Endothelial cell of umbilical vein (primary cell): ENCODE measurements around the gene AP3M1. TPM values are rescaled to one million over a fixed set of nuclear protein-coding genes. Genes with fewer than 3 reads are reported as not detected.

ENCODE experiments used
- BruUV-seq: library from RNA; stranded (reverse); fragments of 400-500 nt; replicated peaks from 2 replicates; lab custom pipeline; 2021; lab: Mats Ljungman, UMichigan
- CTCF ChIA-PET: fragments of 300-600, 350-600 bp; sonication (Branson Sonifier 250); formaldehyde crosslinking; loops from one replicate; lab custom pipeline; 2021; ENCODE audit warnings: antibody characterized with exemption, inconsistent platforms; lab: Charles Lee
- POLR2A ChIA-PET: fragments of 300-600, 350-600 bp; sonication (Branson Sonifier 250); formaldehyde crosslinking; loops from one replicate; lab custom pipeline; 2021; ENCODE audit warnings: antibody characterized with exemption, inconsistent platforms; lab: Charles Lee
- DNase-seq: peaks from one replicate; pipeline ENCODE4 v3.0.0-alpha.2; 2011; ENCODE audit warnings: low read depth, low spot score
- FAIRE-seq: peaks from 2 replicates; lab custom pipeline; 2011; peaks lifted over from hg19 to GRCh38; lab: Jason Lieb, UNC
- H2AFZ ChIP-seq: 2 replicates; pipeline ENCODE4 v1.6.0; 2012; ENCODE audit warnings: low read depth, low read length, control low read depth, inconsistent platforms
- H3K27ac ChIP-seq: 2 replicates; pipeline ENCODE4 v1.5.1; 2011; ENCODE audit warnings: low read depth, mild to moderate bottlenecking, control low read depth, low read length, moderate library complexity; ENCODE audit not compliant: insufficient read depth
- H3K27me3 ChIP-seq, 2 experiments: 2 replicates each; pipeline versions ENCODE4 v1.6.0 to v1.6.1; 2011; ENCODE audit warnings: low read length in 2 of 2, mixed read lengths in 1 of 2; ENCODE audit not compliant: control insufficient read depth in 2 of 2, insufficient read depth in 2 of 2
- H3K36me3 ChIP-seq, 2 experiments: 2 replicates in 1 of 2; 3 replicates in 1 of 2; pipeline ENCODE4 v1.5.1; 2011; ENCODE audit warnings: low read length in 2 of 2, mild to moderate bottlenecking in 1 of 2, moderate library complexity in 1 of 2; ENCODE audit not compliant: control insufficient read depth in 2 of 2, insufficient read depth in 2 of 2; ENCODE audit errors: extremely low read depth in 1 of 2
- H3K4me1 ChIP-seq: 3 replicates; pipeline ENCODE4 v1.5.1; 2011; ENCODE audit warnings: mild to moderate bottlenecking, low read length; ENCODE audit not compliant: control insufficient read depth, insufficient read depth; ENCODE audit errors: extremely low read depth
- H3K4me2 ChIP-seq: 2 replicates; pipeline ENCODE4 v1.6.1; 2011; ENCODE audit warnings: low read length, control low read depth, mixed read lengths; ENCODE audit not compliant: insufficient read depth
- H3K4me3 ChIP-seq, 3 experiments: fragments of 200-600 bp in 1 of 3; sonication (generic), shearing (Covaris generic) in 1 of 3; replicated peaks in 1 of 3; 2 replicates each; pipeline ENCODE4 v1.5.1; 2011 to 2016; ENCODE audit warnings: control low read depth in 3 of 3, low read length in 3 of 3, mild to moderate bottlenecking in 2 of 3, inconsistent platforms in 1 of 3, low read depth in 1 of 3, moderate library complexity in 1 of 3; ENCODE audit not compliant: insufficient read depth in 1 of 3
- H3K79me2 ChIP-seq: 2 replicates; pipeline ENCODE4 v1.6.0; 2012; ENCODE audit warnings: low read length, inconsistent platforms; ENCODE audit not compliant: control insufficient read depth, insufficient read depth
- H3K9ac ChIP-seq: replicated peaks from 2 replicates; pipeline ENCODE3; 2011; ENCODE audit warnings: low read length, control low read depth; ENCODE audit not compliant: insufficient read depth; ENCODE audit errors: extremely low read depth
- H3K9me1 ChIP-seq: replicated peaks from 3 replicates; pipeline ENCODE4 v1.6.0; 2011; ENCODE audit warnings: mild to moderate bottlenecking, low read length; ENCODE audit not compliant: control insufficient read depth, insufficient read depth; ENCODE audit errors: extremely low read depth
- H3K9me3 ChIP-seq: replicated peaks from 2 replicates; pipeline ENCODE4 v1.5.1; 2012; ENCODE audit warnings: low read length, inconsistent platforms; ENCODE audit not compliant: control insufficient read depth, insufficient read depth
- H4K20me1 ChIP-seq: replicated peaks from 2 replicates; pipeline ENCODE3; 2011; ENCODE audit warnings: mild to moderate bottlenecking, low read length; ENCODE audit not compliant: control insufficient read depth, insufficient read depth; ENCODE audit errors: extremely low read depth
- CTCF ChIP-seq, 2 donors: IDR thresholded peaks; 1 replicate in 1 of 2; 2 replicates in 1 of 2; pipeline ENCODE4 v1.5.1; 2011; ENCODE audit warnings: low read length in 2 of 2, mild to moderate bottlenecking in 2 of 2, moderate library complexity in 2 of 2, control low read depth in 1 of 2, inconsistent platforms in 1 of 2, low read depth in 1 of 2; ENCODE audit not compliant: insufficient read depth in 1 of 2; ENCODE audit errors: extremely low read depth in 1 of 2
- FOS ChIP-seq: IDR thresholded peaks from 2 replicates; pipeline ENCODE4 v1.6.1; 2011; ENCODE audit warnings: mild to moderate bottlenecking, low read length, moderate library complexity, borderline replicate concordance; ENCODE audit not compliant: insufficient read depth
- POLR2AphosphoS5 ChIP-seq: IDR thresholded peaks from 2 replicates; pipeline ENCODE4 v1.6.1; 2012; ENCODE audit warnings: low read depth, mild to moderate bottlenecking, control low read depth, low read length, moderate library complexity; ENCODE audit not compliant: insufficient read depth
- dilution Hi-C: fragments of 300-500 bp; cut with MboI; formaldehyde crosslinking; loops from one replicate; pipeline ENCODE4 v1.15.0; 2019; ENCODE audit warnings: low sequenced_read_pairs; ENCODE audit not compliant: extremely low pct_ligation_motif_present
- intact Hi-C: fragments of 100-400 bp; cut with micrococcal nuclease; formaldehyde crosslinking; loops from one replicate; pipeline ENCODE4 v1.10.0; 2022
- polyA plus RNA-seq, 4 experiments: library from polyadenylated mRNA; depleted of rRNA in 3 of 4; stranded (reverse) in 3 of 4; unstranded in 1 of 4; fragments of >200 nt; gene quantifications; 2 replicates each; pipeline versions ENCODE4 v1.2.1 to v1.2.3, GENCODE V29; 2011 to 2012; ENCODE audit warnings: missing spikeins in 1 of 4
- total RNA-seq: library from RNA; stranded (reverse); gene quantifications from 2 replicates; pipeline ENCODE4 v1.2.3, GENCODE V29; 2021
- TF ChIP-seq, protein P1 (sequence below): IDR thresholded peaks from 2 replicates; pipeline ENCODE4 v1.6.1; 2011; ENCODE audit not compliant: insufficient read depth, insufficient read length

AP3M1 gene
- total and polyA plus RNA-seq, 2 donors (not counting 3 experiments of a cell fraction or from before 2014, with no cell fraction given): 34.0 to 58.8 TPM

DNA sequence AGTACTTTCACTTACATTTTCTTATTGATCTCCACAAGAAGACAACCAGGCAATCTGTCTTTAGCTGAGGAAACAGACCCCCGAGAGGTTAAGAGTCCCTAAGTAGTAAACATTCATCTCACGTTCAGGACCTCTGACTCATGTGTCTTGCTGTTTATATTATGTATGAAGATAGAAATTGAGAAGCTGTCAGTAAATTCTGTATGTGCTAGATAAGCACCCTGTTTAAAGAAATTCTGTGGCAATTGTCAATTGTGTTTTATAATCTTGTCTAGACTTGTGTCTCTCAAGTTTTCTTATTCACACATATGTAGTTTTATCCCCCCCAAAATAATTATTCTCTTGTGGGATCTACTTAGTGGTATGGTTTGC is 14.9 kb upstream of the AP3M1 start:
- FAIRE-seq (no peak), DNase-seq (peak; percentile 75)
- H3K36me3 ChIP-seq: no peaks in the 10 kb centered on the region
- no peaks in the 10 kb centered on the region for H3K27me3 ChIP-seq
- peak overlapping the region; percentile 39 for H3K4me2 ChIP-seq
- H3K27ac ChIP-seq: peak overlapping the region; percentile 30
- no peak overlapping the region for H2AFZ ChIP-seq
- no peaks in the 10 kb centered on the region for H3K9me1 ChIP-seq
- POLR2A ChIA-PET: interaction anchor here (0.6 to 1.8 kb wide), 3 partner anchors 11 to 66 kb away, joined by 3 to 5 read pairs (median 3); no protein-coding TSS in a partner anchor
- H3K4me1 ChIP-seq: peaks cover 21% of the 10 kb centered on the region
- TF ChIP-seq CTCF (IDR thresholded peaks at IDR 0.05; ENCODE audit: extremely low read depth in 1 of 2, insufficient read depth in 1 of 2, low read depth in 1 of 2, low read length in 2 of 2) (no peak), POLR2AphosphoS5 (no peak), FOS (peak; percentile 56)
- TF ChIP-seq, protein P1, sequence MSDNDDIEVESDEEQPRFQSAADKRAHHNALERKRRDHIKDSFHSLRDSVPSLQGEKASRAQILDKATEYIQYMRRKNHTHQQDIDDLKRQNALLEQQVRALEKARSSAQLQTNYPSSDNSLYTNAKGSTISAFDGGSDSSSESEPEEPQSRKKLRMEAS: no peak
- H3K4me3 ChIP-seq: no peak overlapping the region
- peaks cover 4% of the 10 kb centered on the region for H3K79me2 ChIP-seq
- intact Hi-C loops (no loop called here), dilution Hi-C loops (no loop called here)
- CTCF ChIA-PET: interaction anchor here (0.8 to 1.7 kb wide), 8 partner anchors 9 to 69 kb away, joined by 3 to 7 read pairs (median 6); partner anchors contain the start of genes ADK and AP3M1
- BruUV-seq: no TSS peak
- no peak overlapping the region for H3K9ac ChIP-seq
- H4K20me1 ChIP-seq: no peaks in the 10 kb centered on the region
- H3K9me3 ChIP-seq: no peaks in the 10 kb centered on the region
